HG02885 (cell line): ENCODE data around the gene ADCY10.
"Not testable (repeated sequence)": the region's sequence is repeated elsewhere in the genome, so short reads cannot be mapped to it uniquely, and the experiment has no call there.

Experiments used
- ATAC-seq: cut with Tn5 transposase; IDR thresholded peaks from one replicate; pipeline ENCODE4 v1.9.1; 2021; ENCODE audit warnings: mild to moderate bottlenecking; ENCODE audit not compliant: unreplicated experiment, poor library complexity

Gene ADCY10

GRCh38 chr1:167821969-167822685 is 91.8 kb downstream of the ADCY10 start:
- no peak for ATAC-seq

GRCh38 chr1:167821356-167821685 is 92.6 kb downstream of the ADCY10 start:
- no peak for ATAC-seq

GRCh38 chr1:167820684-167821355 is 93.1 kb downstream of the ADCY10 start:
- ATAC-seq, result no peak

- ATAC-seq, result peak; percentile 75
These were observed 93.9 kb downstream of the ADCY10 start for GRCh38 chr1:167819849-167820683.

- ATAC-seq, result no peak
These were observed 98.3 kb downstream of the ADCY10 start for GRCh38 chr1:167815650-167816049.

- ATAC-seq, result no peak
These were observed 101.0 kb downstream of the ADCY10 start for GRCh38 chr1:167812972-167813371.

GRCh38 chr1:167808690-167809089 is 105.2 kb downstream of the ADCY10 start:
- ATAC-seq, result no peak

GRCh38 chr1:167808104-167808503 is 105.8 kb downstream of the ADCY10 start:
- no peak for ATAC-seq

- not testable (repeated sequence) for ATAC-seq
These were observed 107.3 kb downstream of the ADCY10 start for GRCh38 chr1:167806676-167807075.

- not testable (repeated sequence) for ATAC-seq
These were observed 107.7 kb downstream of the ADCY10 start for GRCh38 chr1:167806235-167806634.

- no peak for ATAC-seq
These were observed 108.8 kb downstream of the ADCY10 start for GRCh38 chr1:167805041-167805556.

GRCh38 chr1:167803358-167804207 is 110.4 kb downstream of the ADCY10 start:
- peak; percentile 93 for ATAC-seq

GRCh38 chr1:167802235-167802634 is 111.7 kb downstream of the ADCY10 start:
- no peak for ATAC-seq

- no peak for ATAC-seq
These were observed 113.7 kb downstream of the ADCY10 start for GRCh38 chr1:167800251-167800650.

GRCh38 chr1:167799747-167800146 is 114.2 kb downstream of the ADCY10 start:
- ATAC-seq, result no peak

- no peak for ATAC-seq
These were observed 115.0 kb downstream of the ADCY10 start for GRCh38 chr1:167798952-167799351.

GRCh38 chr1:167797015-167797414 is 116.9 kb downstream of the ADCY10 start:
- no peak for ATAC-seq

GRCh38 chr1:167795810-167796740 is 117.9 kb downstream of the ADCY10 start:
- no peak for ATAC-seq

- ATAC-seq, result no peak
These were observed 119.9 kb downstream of the ADCY10 start for GRCh38 chr1:167794043-167794442.
